NCI-H1105 (cell line): ENCODE measurements around the gene ATG4A.

Source experiments
- DNase-seq: peaks from one replicate; lab custom pipeline; 2025; lab: John Stamatoyannopoulos, UW

Gene ATG4A

DNA sequence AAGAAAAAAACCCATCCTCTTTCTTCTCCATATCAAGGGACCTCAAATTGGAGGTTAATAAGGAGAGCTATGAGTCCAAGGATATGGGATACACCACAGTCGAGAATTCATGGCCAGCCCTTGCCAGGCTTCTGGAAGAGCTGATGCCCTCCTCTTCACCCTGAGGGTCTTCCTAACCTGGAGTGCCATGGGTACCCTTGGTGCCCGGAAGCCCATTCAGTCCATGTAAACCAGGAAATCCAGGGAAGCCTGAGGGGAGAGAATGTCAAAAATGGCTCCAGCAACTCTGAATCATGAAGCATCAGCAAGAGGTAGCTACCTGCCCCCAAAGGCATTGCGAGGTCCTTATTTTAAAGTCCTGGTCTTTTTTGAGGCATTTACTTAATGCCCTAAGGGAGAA is 78.2 kb downstream of the ATG4A start:
- DNase-seq = no peak

DNA sequence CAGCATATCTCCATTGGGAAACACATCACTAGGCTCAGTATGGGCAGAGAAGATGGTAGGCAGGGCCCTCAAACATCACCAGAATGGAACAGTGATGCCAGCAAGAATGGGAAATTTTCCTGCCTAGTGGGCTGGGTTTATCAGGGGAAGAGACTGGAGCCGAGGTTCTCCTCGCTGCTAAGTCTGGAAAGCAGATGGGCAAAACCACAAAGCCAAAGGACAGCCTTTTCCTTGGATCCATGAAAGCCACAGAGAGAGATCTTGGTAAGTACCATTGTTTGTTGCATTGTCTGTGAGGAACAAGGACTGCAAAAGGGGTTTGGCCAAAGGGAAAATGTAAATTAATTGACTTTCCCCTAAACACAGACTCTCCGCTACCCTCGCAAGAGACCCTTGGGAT is 80.1 kb downstream of the ATG4A start:
- DNase-seq = no peak

DNA sequence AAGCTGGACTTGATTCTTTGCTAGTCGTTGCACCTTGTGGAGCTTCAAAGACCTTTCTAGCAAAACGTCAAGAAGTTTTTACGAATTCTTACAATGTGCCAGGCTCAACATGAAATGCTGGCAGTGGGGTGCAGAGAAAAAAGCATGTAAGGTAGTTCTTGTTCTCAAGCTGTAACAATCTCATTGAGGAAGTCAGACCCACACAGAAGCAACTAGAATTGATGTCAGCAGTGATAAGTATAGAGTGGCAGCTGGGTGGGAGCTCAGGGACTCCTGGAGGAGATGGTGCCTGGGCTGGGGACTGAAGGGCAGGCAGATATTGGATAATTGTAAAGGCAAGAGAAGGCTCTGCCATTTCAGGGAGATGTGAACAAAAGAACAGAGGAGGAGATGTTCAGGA is 82.3 kb downstream of the ATG4A start:
- DNase-seq = no peak

DNA sequence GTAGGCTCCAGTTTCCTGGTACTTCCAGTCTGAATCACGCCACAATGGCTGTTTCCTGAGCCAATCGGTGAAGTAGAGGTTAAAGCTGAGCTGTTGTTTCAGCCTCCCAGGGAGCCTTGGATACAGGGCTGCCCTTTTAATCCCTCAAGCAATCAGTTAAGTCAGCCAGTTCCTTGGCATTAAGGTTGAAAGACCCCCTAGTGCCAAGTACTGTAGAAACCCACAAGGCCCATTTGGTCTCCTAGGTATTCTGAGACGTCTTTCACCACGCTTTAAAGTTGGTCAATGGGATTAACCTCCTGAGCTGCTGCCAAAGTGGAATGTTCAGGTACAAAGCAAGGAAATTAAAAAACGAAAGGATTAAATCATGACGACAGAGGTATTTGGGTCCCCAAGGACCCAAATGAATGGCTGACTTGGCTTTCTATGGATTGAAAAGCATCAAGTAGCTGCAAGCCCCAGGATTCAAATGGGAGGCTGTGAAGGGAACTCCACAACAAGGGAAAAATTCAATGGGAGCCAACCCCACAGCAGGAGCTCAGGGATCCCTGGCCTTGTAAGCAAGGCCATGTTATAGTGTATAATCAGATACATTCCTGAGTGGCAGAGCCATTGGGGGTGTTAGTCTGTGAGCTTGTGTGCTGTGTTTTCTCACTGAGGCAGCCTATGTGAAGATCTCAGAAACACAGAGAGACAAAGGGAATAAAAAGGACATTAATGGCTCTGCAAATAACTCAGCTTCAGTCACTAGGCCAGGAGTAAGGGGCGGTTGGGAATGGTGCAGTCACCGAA is 86.0 kb downstream of the ATG4A start:
- DNase-seq = no peak

DNA sequence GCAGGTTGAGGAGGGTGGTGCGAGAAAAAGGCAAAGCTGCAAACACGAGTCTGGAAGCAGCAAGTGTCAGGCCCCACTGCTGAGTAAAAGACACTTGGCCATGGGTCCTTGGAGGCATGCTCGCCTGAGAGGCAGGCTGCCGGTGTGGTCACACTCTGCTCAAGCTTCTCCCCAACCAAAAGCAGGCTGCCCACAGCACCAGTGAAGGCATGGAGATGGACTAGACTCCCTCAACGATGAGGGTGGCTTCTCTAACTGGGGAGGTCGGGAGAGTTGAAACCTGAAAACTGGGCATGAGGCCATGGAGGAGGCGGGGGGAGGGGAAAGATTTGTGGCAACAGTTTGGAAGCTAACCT is 86.5 kb downstream of the ATG4A start:
- no peak for DNase-seq

DNA sequence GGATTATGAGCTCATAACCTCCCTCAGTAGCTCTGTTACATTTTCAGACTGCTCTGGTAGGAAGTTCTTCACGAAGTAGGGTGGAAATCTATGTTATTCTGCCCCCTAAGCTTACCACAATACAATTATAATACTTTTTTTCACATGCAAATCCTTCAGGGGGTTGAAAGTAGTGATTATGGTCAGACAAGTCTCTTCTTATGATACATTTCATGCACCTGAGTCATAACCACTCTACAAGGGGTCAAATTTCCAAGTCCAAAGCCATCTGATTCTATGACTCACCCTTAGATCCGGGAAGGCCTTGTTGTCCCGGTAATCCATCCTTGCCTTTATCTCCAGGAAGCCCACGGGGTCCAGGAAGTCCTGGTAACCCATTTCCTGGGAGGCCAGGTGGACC is 95.2 kb downstream of the ATG4A start:
- DNase-seq = no peak

DNA sequence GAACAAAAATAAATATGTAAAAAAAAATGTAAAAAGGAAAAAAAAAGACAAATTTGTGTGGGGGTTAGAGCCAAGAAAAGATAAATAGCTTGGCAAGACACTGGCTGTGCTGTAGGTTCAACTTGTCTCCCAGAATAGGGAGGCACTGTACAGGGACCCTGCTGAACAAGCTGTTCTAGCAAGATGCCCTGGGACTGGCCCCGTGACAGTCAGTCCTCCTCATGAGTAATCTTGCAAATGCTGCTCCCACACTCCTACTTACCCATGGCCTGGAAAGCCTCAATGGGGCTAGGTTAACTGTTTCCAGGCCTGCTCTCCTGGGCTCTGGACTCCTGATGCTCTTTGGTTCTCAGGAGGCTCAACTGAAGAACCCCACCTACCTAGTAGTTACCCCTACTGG is 106.8 kb downstream of the ATG4A start:
- no peak for DNase-seq

DNA sequence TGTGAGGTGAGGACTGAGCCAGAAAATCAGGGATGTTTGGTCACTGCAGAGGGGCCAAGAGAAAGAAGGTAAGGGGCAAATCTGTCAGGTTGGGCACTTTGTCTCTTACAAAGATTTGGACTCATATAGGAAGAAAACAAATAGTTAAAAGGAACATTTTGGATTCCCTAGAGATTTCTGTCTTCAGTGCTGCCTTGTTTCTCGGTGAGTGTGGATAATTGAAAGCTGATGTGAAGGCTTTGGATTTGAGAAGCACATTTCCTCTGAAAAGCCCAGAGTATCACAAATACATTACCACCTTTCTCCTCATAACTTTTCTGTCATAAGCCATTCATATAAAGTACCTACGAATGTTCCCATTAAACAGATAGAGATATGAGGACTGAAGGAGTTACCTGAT is 107.5 kb downstream of the ATG4A start:
- DNase-seq = no peak

DNA sequence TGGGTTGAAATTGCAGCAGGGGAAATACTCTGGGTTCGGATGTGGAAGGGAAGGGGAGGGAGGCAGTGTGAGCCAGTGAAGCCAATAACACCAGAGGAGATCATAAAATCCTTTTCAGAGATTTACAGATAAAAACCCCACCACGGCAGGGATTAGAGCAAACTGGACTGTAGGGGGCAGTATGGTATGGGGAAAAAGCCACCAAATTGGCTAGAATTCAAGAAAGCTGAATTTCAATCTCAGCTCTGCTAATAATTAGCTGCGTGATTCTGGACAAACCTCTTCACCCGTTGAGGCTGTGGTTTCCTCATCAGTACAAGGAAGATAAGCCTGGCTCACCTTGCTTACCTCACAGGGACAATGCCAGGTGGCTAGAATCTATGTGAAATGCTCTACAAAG is 108.1 kb downstream of the ATG4A start:
- peak; percentile 1 for DNase-seq

DNA sequence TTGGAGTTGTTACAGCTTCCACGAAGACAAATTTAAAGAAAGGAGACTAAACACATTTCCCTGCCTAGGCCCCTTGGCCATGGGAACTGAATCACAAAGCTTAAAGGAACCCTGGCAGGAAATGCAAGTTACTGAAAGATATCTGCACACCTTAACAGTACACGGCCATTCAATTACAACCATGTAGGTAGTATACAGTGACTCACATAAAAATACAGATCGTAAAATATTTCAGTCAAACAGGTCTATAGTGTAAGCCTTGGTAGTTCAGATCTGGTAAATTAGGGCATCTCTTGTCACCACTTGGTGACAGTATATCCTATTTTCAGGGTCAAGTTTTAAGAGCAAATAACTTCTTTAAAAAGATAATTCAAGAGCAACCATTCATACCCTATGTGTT is 112.0 kb downstream of the ATG4A start:
- no peak for DNase-seq
